SK-N-MC (cell line): Measurements from ENCODE around the gene HM13.

ENCODE experiments used
- EZH2 ChIP-seq: fragments of 200-600 bp; sonication (generic); IDR thresholded peaks from one replicate; pipeline ENCODE4 v1.6.1; 2017; ENCODE audit warnings: antibody characterized with exemption
- FOXP2 ChIP-seq: optimal IDR thresholded peaks from 2 replicates; pipeline ENCODE3; 2011; ENCODE audit warnings: mild to moderate bottlenecking, moderate library complexity; ENCODE audit not compliant: insufficient read depth; ENCODE audit errors: extremely low read length, control extremely low read depth
- POLR2AphosphoS5 ChIP-seq: IDR thresholded peaks from 2 replicates; pipeline ENCODE4 v1.6.1; 2012; ENCODE audit warnings: mild to moderate bottlenecking, low read depth, low read length, borderline replicate concordance

- no peak for TF ChIP-seq POLR2AphosphoS5
- no peak for TF ChIP-seq EZH2
- no peak for TF ChIP-seq FOXP2
Measured at GRCh38 chr20:31562241-31562640, 48.0 kb downstream of the HM13 start.
